ENCODE results near the gene B3GNT2. TPM values are rescaled to one million over a fixed set of nuclear protein-coding genes. Genes with fewer than 3 reads are reported as not detected.

The B3GNT2 gene
- polyA plus RNA-seq, 5 donors: 23.7 to 33.1 (median 28.2) TPM

- no peak for DNase-seq
Observed at GRCh38 chr2:62202729-62203128, 6.8 kb downstream of the B3GNT2 start.

- no peak for DNase-seq
Observed at GRCh38 chr2:62203459-62203858, 7.5 kb downstream of the B3GNT2 start.

- no peak for DNase-seq
Observed at GRCh38 chr2:62204998-62205496, 9.1 kb downstream of the B3GNT2 start.

GRCh38 chr2:62205554-62205953, 9.6 kb downstream of the B3GNT2 start:
- DNase-seq: no peak

GRCh38 chr2:62206024-62206423, 10.1 kb downstream of the B3GNT2 start:
- DNase-seq: no peak

- no peak for DNase-seq
Observed at GRCh38 chr2:62207491-62207890, 11.6 kb downstream of the B3GNT2 start.

- no peak for DNase-seq
Observed at GRCh38 chr2:62208074-62208757, 12.3 kb downstream of the B3GNT2 start.

GRCh38 chr2:62208758-62209114, 12.8 kb downstream of the B3GNT2 start:
- no peak for DNase-seq

GRCh38 chr2:62209427-62209991, 13.6 kb downstream of the B3GNT2 start:
- no peak for DNase-seq

- DNase-seq: no peak
Observed at GRCh38 chr2:62215306-62216064, 19.6 kb downstream of the B3GNT2 start.

- DNase-seq: no peak
Observed at GRCh38 chr2:62216113-62216512, 20.2 kb downstream of the B3GNT2 start.

GRCh38 chr2:62216616-62217015, 20.7 kb downstream of the B3GNT2 start:
- no peak for DNase-seq

- no peak for DNase-seq
Observed at GRCh38 chr2:62217421-62217820, 21.5 kb downstream of the B3GNT2 start.

- no peak for DNase-seq
Observed at GRCh38 chr2:62217970-62218369, 22.1 kb downstream of the B3GNT2 start.

GRCh38 chr2:62219407-62220159, 23.7 kb downstream of the B3GNT2 start:
- DNase-seq: no peak

- no peak for DNase-seq
Observed at GRCh38 chr2:62221141-62221540, 25.2 kb downstream of the B3GNT2 start.

- no peak for DNase-seq
Observed at GRCh38 chr2:62222171-62222570, 26.3 kb downstream of the B3GNT2 start.

- DNase-seq: no peak
Observed at GRCh38 chr2:62222674-62223073, 26.8 kb downstream of the B3GNT2 start.

GRCh38 chr2:62224976-62225375, 29.1 kb downstream of the B3GNT2 start:
- DNase-seq: no peak

- no peak for DNase-seq
Observed at GRCh38 chr2:62227386-62228075, 31.6 kb downstream of the B3GNT2 start.

- DNase-seq: no peak
Observed at GRCh38 chr2:62229082-62229605, 33.2 kb downstream of the B3GNT2 start.
